HEK293 (cell line): ENCODE measurements around the gene ALG5.

Experiments
- ZNF423 ChIP-seq: fragments of 450-650 bp; formaldehyde crosslinking; IDR thresholded peaks from 2 replicates; pipeline ENCODE4 v1.5.1; 2016; ENCODE audit warnings: missing biosample characterization, missing genetic modification characterization
- ZNF843 ChIP-seq: fragments of 450-650 bp; formaldehyde crosslinking; IDR thresholded peaks from 2 replicates; pipeline ENCODE4 v1.5.1; 2016; ENCODE audit warnings: missing biosample characterization, missing genetic modification characterization
- TF ChIP-seq, protein P1 (sequence below): fragments of 450-650 bp; formaldehyde crosslinking; IDR thresholded peaks from 2 replicates; pipeline ENCODE4 v1.5.1; 2016; ENCODE audit warnings: missing biosample characterization, missing genetic modification characterization
- TF ChIP-seq, protein P2 (sequence below): fragments of 450-650 bp; IDR thresholded peaks from 2 replicates; pipeline ENCODE4 v1.5.1; 2018; ENCODE audit warnings: missing biosample characterization, mild to moderate bottlenecking, missing genetic modification characterization
- TF ChIP-seq, protein P3 (sequence below): fragments of 450-650 bp; formaldehyde crosslinking; IDR thresholded peaks from 2 replicates; pipeline ENCODE4 v1.5.1; 2016; ENCODE audit warnings: missing biosample characterization, missing genetic modification characterization

DNA sequence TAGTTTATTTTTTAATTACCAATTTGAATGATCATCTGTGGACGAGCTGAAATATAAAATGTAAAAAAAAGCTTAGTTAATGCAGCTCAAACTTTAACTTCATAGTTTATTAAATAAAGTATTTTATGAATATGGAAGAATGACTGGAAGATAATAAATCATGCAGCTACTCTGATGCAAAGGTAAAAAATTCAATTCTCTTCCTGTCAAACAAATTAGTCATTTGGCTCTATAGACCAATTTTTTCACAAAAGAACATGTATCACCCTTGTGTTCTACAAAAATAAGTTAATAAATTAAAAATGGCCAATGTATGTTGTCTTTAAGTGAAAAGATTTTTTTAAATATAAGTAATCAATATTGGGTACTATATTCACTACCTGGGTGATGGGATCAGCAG is 27.6 kb upstream of the ALG5 start:
- TF ChIP-seq, protein P1, sequence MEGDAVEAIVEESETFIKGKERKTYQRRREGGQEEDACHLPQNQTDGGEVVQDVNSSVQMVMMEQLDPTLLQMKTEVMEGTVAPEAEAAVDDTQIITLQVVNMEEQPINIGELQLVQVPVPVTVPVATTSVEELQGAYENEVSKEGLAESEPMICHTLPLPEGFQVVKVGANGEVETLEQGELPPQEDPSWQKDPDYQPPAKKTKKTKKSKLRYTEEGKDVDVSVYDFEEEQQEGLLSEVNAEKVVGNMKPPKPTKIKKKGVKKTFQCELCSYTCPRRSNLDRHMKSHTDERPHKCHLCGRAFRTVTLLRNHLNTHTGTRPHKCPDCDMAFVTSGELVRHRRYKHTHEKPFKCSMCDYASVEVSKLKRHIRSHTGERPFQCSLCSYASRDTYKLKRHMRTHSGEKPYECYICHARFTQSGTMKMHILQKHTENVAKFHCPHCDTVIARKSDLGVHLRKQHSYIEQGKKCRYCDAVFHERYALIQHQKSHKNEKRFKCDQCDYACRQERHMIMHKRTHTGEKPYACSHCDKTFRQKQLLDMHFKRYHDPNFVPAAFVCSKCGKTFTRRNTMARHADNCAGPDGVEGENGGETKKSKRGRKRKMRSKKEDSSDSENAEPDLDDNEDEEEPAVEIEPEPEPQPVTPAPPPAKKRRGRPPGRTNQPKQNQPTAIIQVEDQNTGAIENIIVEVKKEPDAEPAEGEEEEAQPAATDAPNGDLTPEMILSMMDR (tag by site-specific recombination) = no peak
- no peak for TF ChIP-seq ZNF843 (tag by site-specific recombination)
- TF ChIP-seq, protein P2, sequence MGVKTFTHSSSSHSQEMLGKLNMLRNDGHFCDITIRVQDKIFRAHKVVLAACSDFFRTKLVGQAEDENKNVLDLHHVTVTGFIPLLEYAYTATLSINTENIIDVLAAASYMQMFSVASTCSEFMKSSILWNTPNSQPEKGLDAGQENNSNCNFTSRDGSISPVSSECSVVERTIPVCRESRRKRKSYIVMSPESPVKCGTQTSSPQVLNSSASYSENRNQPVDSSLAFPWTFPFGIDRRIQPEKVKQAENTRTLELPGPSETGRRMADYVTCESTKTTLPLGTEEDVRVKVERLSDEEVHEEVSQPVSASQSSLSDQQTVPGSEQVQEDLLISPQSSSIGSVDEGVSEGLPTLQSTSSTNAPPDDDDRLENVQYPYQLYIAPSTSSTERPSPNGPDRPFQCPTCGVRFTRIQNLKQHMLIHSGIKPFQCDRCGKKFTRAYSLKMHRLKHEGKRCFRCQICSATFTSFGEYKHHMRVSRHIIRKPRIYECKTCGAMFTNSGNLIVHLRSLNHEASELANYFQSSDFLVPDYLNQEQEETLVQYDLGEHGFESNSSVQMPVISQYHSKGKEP (tag by site-specific recombination) = no peak
- TF ChIP-seq, protein P3, sequence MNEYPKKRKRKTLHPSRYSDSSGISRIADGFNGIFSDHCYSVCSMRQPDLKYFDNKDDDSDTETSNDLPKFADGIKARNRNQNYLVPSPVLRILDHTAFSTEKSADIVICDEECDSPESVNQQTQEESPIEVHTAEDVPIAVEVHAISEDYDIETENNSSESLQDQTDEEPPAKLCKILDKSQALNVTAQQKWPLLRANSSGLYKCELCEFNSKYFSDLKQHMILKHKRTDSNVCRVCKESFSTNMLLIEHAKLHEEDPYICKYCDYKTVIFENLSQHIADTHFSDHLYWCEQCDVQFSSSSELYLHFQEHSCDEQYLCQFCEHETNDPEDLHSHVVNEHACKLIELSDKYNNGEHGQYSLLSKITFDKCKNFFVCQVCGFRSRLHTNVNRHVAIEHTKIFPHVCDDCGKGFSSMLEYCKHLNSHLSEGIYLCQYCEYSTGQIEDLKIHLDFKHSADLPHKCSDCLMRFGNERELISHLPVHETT (tag by site-specific recombination) = no peak
- no peak for TF ChIP-seq ZNF423 (tag by site-specific recombination)
